A549 (cell line): ENCODE results near the gene CD300E.

ENCODE experiments used
- BHLHE40 ChIP-seq: IDR thresholded peaks from 2 replicates; pipeline ENCODE4 v1.6.1; 2012; ENCODE audit warnings: low read depth, low read length, inconsistent platforms
- CEBPB ChIP-seq, 2 experiments: fragments of >200 bp in 1 of 2; sonication (Bioruptor Twin) in 1 of 2; formaldehyde crosslinking in 1 of 2; IDR thresholded peaks; 2 replicates each; pipeline ENCODE4 v1.6.1; 2012 to 2016
- HDAC2 ChIP-seq: fragments of 200-600 bp; sonication (generic); IDR thresholded peaks from 2 replicates; pipeline ENCODE4 v1.6.1; 2016
- PBX3 ChIP-seq: IDR thresholded peaks from 2 replicates; pipeline ENCODE4 v1.6.1; 2012
- RAD21 ChIP-seq, 2 experiments: fragments of >200 bp in 1 of 2; sonication (Bioruptor Twin) in 1 of 2; formaldehyde crosslinking in 1 of 2; IDR thresholded peaks in 1 of 2; conservative IDR thresholded peaks in 1 of 2; 2 replicates in 1 of 2; 3 replicates in 1 of 2; pipeline ENCODE4 v1.6.1; 2012 to 2018; ENCODE audit warnings: inconsistent platforms in 1 of 2
- SMC3 ChIP-seq: fragments of >200 bp; sonication (Bioruptor Twin); formaldehyde crosslinking; IDR thresholded peaks from 3 replicates; pipeline ENCODE4 v1.6.1; 2018; ENCODE audit warnings: inconsistent platforms
- USF2 ChIP-seq: fragments of 450-650 bp; IDR thresholded peaks from 2 replicates; pipeline ENCODE4 v1.6.1; 2014; ENCODE audit warnings: antibody characterized with exemption
- TF ChIP-seq, protein P1 (sequence below): fragments of >200 bp; sonication (Bioruptor Twin); formaldehyde crosslinking; IDR thresholded peaks from 3 replicates; pipeline ENCODE4 v1.5.1; 2016
- TF ChIP-seq, protein P2 (sequence below): IDR thresholded peaks from 2 replicates; pipeline ENCODE4 v1.6.1; 2012; ENCODE audit warnings: low read depth, borderline replicate concordance
- TF ChIP-seq, protein P3 (sequence below): fragments of 150-350 bp; IDR thresholded peaks from 2 replicates; pipeline ENCODE4 v1.6.1; 2014; ENCODE audit warnings: low read depth, mild to moderate bottlenecking, low read length

GRCh38 chr17:74604761-74605160 lies 18.8 kb downstream of the CD300E start:
- TF ChIP-seq, protein P1, sequence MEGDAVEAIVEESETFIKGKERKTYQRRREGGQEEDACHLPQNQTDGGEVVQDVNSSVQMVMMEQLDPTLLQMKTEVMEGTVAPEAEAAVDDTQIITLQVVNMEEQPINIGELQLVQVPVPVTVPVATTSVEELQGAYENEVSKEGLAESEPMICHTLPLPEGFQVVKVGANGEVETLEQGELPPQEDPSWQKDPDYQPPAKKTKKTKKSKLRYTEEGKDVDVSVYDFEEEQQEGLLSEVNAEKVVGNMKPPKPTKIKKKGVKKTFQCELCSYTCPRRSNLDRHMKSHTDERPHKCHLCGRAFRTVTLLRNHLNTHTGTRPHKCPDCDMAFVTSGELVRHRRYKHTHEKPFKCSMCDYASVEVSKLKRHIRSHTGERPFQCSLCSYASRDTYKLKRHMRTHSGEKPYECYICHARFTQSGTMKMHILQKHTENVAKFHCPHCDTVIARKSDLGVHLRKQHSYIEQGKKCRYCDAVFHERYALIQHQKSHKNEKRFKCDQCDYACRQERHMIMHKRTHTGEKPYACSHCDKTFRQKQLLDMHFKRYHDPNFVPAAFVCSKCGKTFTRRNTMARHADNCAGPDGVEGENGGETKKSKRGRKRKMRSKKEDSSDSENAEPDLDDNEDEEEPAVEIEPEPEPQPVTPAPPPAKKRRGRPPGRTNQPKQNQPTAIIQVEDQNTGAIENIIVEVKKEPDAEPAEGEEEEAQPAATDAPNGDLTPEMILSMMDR = no peak
- TF ChIP-seq, protein P2, sequence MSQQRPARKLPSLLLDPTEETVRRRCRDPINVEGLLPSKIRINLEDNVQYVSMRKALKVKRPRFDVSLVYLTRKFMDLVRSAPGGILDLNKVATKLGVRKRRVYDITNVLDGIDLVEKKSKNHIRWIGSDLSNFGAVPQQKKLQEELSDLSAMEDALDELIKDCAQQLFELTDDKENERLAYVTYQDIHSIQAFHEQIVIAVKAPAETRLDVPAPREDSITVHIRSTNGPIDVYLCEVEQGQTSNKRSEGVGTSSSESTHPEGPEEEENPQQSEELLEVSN = no peak
- TF ChIP-seq SMC3 (no peak), RAD21 (conservative IDR thresholded peaks at IDR 0.05 in 1 of 2, IDR thresholded peaks at IDR 0.05 in 1 of 2) (no peak), HDAC2 (no peak), BHLHE40 (no peak), USF2 (no peak), CEBPB (IDR thresholded peaks at IDR 0.05) (no peak), PBX3 (no peak)
- TF ChIP-seq, protein P3, sequence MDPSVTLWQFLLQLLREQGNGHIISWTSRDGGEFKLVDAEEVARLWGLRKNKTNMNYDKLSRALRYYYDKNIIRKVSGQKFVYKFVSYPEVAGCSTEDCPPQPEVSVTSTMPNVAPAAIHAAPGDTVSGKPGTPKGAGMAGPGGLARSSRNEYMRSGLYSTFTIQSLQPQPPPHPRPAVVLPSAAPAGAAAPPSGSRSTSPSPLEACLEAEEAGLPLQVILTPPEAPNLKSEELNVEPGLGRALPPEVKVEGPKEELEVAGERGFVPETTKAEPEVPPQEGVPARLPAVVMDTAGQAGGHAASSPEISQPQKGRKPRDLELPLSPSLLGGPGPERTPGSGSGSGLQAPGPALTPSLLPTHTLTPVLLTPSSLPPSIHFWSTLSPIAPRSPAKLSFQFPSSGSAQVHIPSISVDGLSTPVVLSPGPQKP = no peak
